ENCODE data around the gene JPH4.
A peak's percentile ranks its signal among the peaks of the same experiment; 100 is the strongest.
"Not testable (repeated sequence)": the region's sequence is repeated elsewhere in the genome, so short reads cannot be mapped to it uniquely, and the experiment has no call there.

Gene JPH4

DNA sequence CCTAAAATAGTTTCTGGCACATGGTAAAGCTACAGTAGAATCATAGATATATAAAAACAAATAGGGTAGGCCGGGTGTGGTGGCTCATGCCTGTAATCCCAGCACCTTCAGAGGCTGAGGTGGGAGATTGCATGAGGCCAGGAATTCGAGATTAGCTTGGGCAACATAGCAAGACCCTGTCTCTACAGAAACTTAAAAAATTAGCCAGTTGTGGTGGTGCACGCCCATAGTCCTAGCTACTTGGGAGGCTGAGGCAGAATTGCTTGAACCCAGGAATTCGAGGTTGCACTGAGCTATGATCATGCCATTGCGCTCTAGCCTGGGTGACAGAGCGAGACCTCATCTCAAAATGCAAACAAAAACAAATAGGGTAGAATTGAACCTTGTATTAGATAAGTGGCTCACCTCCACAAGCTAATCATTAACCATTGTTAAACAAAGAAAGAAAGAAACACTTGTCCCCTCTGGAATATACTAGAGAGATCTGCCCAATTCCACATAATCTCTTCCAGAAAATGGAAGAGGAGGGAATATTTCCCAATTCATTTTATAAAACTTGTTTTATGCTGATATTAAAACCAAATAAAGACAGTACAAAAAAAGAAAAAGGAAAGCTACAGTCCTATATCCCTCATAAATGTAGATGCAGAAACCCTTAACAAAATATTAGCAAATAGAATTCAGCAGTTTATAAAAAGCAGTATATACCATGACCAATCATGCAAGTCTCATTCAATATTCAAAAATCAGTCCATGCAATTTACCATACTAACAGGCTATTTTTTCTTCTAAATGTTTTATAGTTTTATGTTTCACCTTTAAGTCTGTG is 34.9 kb upstream of the JPH4 start:
- Mint-ChIP-seq H3K27me3 (ENCODE audit: low read depth) (no peaks in the 10 kb centered on the region), H3K4me3 (no peak overlapping the region), H3K36me3 (ENCODE audit: low read depth) (peaks cover 4% of the 10 kb centered on the region)

DNA sequence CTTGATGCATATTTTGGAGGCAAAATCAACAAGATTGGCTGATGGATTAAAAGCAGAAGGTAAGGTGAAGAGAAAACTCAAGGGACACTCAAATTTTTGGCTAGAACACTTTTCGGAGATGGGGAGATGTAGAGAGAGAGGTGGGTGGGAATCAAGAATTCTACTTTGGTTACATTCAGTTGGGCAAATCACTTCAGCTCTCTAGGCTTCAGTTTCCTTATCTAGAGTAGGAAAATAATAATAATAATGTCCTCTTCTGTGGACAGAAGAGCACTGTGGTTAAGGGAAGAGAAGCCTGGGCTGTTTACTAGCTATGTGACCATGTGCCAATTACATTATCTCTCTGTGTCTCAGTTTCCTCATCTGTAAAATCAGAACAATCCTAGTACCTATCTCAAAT is 34.2 kb upstream of the JPH4 start:
- Mint-ChIP-seq H3K27me3 (ENCODE audit: low read depth) (no peaks in the 10 kb centered on the region), H3K27ac (no peak overlapping the region), H3K9me3 (peaks cover 12% of the 10 kb centered on the region), H3K36me3 (ENCODE audit: low read depth) (peaks cover 4% of the 10 kb centered on the region), H3K4me1 (ENCODE audit: low read depth) (peaks cover 20% of the 10 kb centered on the region), H3K4me3 (no peak overlapping the region)
- no peak for DNase-seq (ENCODE audit: low spot score)

More for the DNA sequence above, 34.9 kb upstream of the JPH4 start:
- no peak for DNase-seq (ENCODE audit: low spot score)
- peaks cover 20% of the 10 kb centered on the region for H3K4me1 Mint-ChIP-seq (ENCODE audit: low read depth)
- peaks cover 12% of the 10 kb centered on the region for H3K9me3 Mint-ChIP-seq
- H3K27ac Mint-ChIP-seq = no peak overlapping the region

- Mint-ChIP-seq H3K27ac (no peak overlapping the region), H3K27me3 (ENCODE audit: low read depth) (no peaks in the 10 kb centered on the region), H3K9me3 (peaks cover 12% of the 10 kb centered on the region), H3K36me3 (ENCODE audit: low read depth) (peaks cover 4% of the 10 kb centered on the region), H3K4me1 (ENCODE audit: low read depth) (peaks cover 21% of the 10 kb centered on the region), H3K4me3 (no peak overlapping the region)
- DNase-seq (ENCODE audit: low spot score) = no peak
Observed at GRCh38 chr14:23612354-23612732, 33.8 kb upstream of the JPH4 start.

DNA sequence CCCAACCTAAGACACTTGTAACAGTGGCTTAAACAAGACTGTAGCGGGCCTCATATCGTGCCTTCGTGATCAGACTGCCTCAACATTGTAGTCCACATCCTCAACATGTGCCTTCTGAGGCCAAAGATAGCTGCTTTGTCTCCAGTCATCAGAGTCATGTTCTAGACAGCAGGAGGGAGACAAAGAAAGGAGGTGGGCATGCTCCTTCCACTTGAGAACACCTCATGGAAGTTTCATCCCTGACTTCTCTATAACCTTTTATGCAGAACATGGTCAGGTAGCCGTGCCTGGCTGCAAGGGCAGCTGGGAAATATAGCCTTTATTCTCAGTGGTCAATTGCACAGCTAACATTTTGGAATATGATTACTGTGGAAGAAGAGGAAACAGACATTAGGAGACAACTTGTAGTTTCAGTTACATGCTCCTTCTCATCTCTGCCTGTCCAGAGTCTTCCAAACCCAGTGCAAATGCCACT is 32.3 kb upstream of the JPH4 start:
- Mint-ChIP-seq H3K36me3 (ENCODE audit: low read depth) (peaks cover 4% of the 10 kb centered on the region), H3K4me3 (peak overlapping the region; percentile 71), H3K9me3 (peaks cover 12% of the 10 kb centered on the region), H3K27me3 (ENCODE audit: low read depth) (no peaks in the 10 kb centered on the region), H3K27ac (peak overlapping the region; percentile 96), H3K4me1 (ENCODE audit: low read depth) (peaks cover 27% of the 10 kb centered on the region)
- DNase-seq (ENCODE audit: low spot score) = no peak

DNA sequence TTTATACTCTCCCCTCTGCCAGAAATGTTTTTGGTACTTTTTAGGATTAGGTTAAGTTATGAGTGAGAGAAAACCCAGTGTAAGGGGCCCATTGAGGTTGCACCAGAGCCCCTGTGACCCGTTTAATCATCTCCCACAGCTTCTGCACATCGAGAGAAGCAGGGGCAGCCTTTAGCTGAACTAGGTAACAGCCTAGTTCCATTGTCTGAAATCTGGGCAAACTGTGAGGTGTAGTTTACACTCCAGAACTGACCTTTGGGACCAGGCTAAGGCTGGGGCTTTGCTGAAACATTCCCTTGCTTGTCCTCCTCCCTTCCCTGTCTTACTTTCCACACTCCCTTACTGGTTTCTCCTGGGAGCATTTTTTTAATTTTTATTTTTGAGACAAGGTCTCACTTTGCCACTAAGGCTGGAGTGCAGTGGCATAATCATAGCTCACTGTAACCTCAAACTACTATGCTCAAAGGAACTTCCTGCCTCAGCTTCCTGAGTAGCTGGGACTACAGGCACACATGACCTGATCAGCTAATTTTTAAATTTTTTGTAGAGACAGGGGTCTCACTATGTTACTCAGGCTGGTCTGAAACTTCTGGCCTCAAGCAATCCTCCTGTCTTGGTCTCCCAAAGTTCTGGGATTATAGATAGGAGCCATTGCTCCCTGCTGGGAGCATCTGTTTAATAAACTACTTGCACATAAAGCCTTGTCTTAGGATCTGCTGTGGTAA is 31.7 kb upstream of the JPH4 start:
- Mint-ChIP-seq H3K4me1 (ENCODE audit: low read depth) (peaks cover 32% of the 10 kb centered on the region), H3K27ac (peak overlapping the region; percentile 96), H3K36me3 (ENCODE audit: low read depth) (peaks cover 4% of the 10 kb centered on the region), H3K4me3 (peak overlapping the region; percentile 71), H3K9me3 (peaks cover 12% of the 10 kb centered on the region), H3K27me3 (ENCODE audit: low read depth) (no peaks in the 10 kb centered on the region)
- no peak for DNase-seq (ENCODE audit: low spot score)

DNA sequence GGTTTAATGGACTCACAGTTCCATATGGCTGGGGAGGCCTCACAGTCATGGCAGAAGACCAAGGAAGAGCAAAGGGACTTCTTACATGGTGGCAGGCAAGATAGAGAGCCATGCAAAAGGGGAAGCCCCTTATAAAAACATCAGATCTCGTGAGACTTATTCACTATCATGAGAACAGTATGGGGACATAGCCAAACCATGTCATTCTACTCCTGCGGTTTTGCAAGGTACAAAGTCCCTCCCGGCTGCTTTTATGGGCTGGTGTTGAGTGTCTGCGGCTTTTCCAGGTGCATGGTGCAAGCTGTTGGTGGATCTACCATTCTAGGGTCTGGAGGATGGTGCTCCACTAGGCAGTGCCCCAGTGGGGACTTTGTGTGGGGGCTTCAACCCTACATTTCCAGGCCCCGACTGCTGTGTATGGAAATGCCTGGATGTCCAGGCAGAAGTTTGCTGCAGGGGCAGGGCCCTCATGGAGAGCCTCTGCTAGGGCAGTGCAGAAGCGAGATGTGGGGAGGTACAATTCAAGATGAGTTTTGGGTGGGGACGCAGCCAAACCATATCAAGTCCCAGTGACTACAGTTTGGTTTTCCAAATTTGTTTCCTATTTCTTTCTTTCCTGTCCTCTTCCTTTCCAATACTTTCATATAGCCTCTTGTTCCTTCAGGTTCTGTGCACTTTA is 31.0 kb upstream of the JPH4 start:
- H3K27me3 Mint-ChIP-seq (ENCODE audit: low read depth); DNase-seq (ENCODE audit: low spot score); H3K36me3 Mint-ChIP-seq (ENCODE audit: low read depth): not testable (repeated sequence)
- Mint-ChIP-seq H3K9me3 (peaks cover 12% of the 10 kb centered on the region), H3K4me1 (ENCODE audit: low read depth) (peaks cover 32% of the 10 kb centered on the region), H3K4me3 (peak overlapping the region; percentile 5), H3K27ac (peak overlapping the region; percentile 96)

- peaks cover 4% of the 10 kb centered on the region for H3K36me3 Mint-ChIP-seq (ENCODE audit: low read depth)
- H3K4me3 Mint-ChIP-seq = no peak overlapping the region
- H3K27ac Mint-ChIP-seq = peak overlapping the region; percentile 56
- peaks cover 32% of the 10 kb centered on the region for H3K4me1 Mint-ChIP-seq (ENCODE audit: low read depth)
- no peaks in the 10 kb centered on the region for H3K27me3 Mint-ChIP-seq (ENCODE audit: low read depth)
- H3K9me3 Mint-ChIP-seq = peaks cover 12% of the 10 kb centered on the region
- no peak for DNase-seq (ENCODE audit: low spot score)
Observed at GRCh38 chr14:23609001-23609400, 30.4 kb upstream of the JPH4 start.

GRCh38 chr14:23608454-23608853 is 29.9 kb upstream of the JPH4 start:
- H3K4me1 Mint-ChIP-seq (ENCODE audit: low read depth) = peaks cover 32% of the 10 kb centered on the region
- peaks cover 4% of the 10 kb centered on the region for H3K36me3 Mint-ChIP-seq (ENCODE audit: low read depth)
- H3K4me3 Mint-ChIP-seq = no peak overlapping the region
- H3K27me3 Mint-ChIP-seq (ENCODE audit: low read depth) = no peaks in the 10 kb centered on the region
- H3K27ac Mint-ChIP-seq = no peak overlapping the region
- DNase-seq (ENCODE audit: low spot score) = no peak
- peaks cover 12% of the 10 kb centered on the region for H3K9me3 Mint-ChIP-seq

GRCh38 chr14:23605931-23606585 is 27.5 kb upstream of the JPH4 start:
- no peak overlapping the region for H3K4me3 Mint-ChIP-seq
- DNase-seq (ENCODE audit: low spot score) = peak; percentile 50
- peaks cover 12% of the 10 kb centered on the region for H3K9me3 Mint-ChIP-seq
- H3K27ac Mint-ChIP-seq = peak overlapping the region; percentile 13
- H3K4me1 Mint-ChIP-seq (ENCODE audit: low read depth) = peaks cover 30% of the 10 kb centered on the region
- no peaks in the 10 kb centered on the region for H3K27me3 Mint-ChIP-seq (ENCODE audit: low read depth)
- peaks cover 4% of the 10 kb centered on the region for H3K36me3 Mint-ChIP-seq (ENCODE audit: low read depth)

DNA sequence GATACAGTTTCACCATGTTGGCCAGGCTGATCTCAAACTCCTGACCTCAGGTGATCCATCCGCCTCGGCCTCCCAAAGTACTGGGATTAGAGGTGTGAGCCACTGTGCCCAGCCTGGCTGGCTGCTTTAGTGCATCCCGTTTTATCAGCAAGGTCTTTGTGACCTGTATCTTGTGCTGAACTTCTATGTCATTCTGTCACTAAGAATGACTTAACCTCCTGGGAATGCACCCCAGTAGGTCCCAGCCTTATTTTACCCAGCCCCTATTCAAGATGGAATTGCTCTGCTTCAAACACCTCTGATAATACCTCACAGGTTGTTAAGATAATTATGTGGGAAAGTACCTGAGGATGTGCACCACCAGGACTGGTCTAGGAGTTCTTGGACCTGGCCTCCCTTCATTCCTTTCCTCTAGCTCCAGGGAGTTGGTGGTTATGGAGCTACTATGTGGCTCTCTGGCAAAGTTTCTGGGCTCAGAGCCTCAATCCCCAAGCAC is 26.1 kb upstream of the JPH4 start:
- Mint-ChIP-seq H3K27ac (no peak overlapping the region), H3K9me3 (peaks cover 8% of the 10 kb centered on the region), H3K4me1 (ENCODE audit: low read depth) (peaks cover 18% of the 10 kb centered on the region), H3K4me3 (no peak overlapping the region), H3K36me3 (ENCODE audit: low read depth) (peaks cover 2% of the 10 kb centered on the region), H3K27me3 (ENCODE audit: low read depth) (no peaks in the 10 kb centered on the region)
- DNase-seq (ENCODE audit: low spot score) = no peak

- Mint-ChIP-seq H3K9me3 (peaks cover 6% of the 10 kb centered on the region), H3K27ac (no peak overlapping the region), H3K36me3 (ENCODE audit: low read depth) (peaks cover 2% of the 10 kb centered on the region), H3K27me3 (ENCODE audit: low read depth) (no peaks in the 10 kb centered on the region), H3K4me3 (no peak overlapping the region), H3K4me1 (ENCODE audit: low read depth) (peaks cover 15% of the 10 kb centered on the region)
- no peak for DNase-seq (ENCODE audit: low spot score)
Observed at GRCh38 chr14:23604148-23604547, 25.6 kb upstream of the JPH4 start.

- no peak overlapping the region for H3K27ac Mint-ChIP-seq
- H3K4me3 Mint-ChIP-seq = no peak overlapping the region
- no peaks in the 10 kb centered on the region for H3K9me3 Mint-ChIP-seq
- no peak for DNase-seq (ENCODE audit: low spot score)
- no peaks in the 10 kb centered on the region for H3K36me3 Mint-ChIP-seq (ENCODE audit: low read depth)
- H3K27me3 Mint-ChIP-seq (ENCODE audit: low read depth) = no peaks in the 10 kb centered on the region
- H3K4me1 Mint-ChIP-seq (ENCODE audit: low read depth) = peaks cover 12% of the 10 kb centered on the region
Observed at GRCh38 chr14:23603103-23603502, 24.5 kb upstream of the JPH4 start.

- H3K27ac Mint-ChIP-seq = no peak overlapping the region
- H3K9me3 Mint-ChIP-seq = no peaks in the 10 kb centered on the region
- no peaks in the 10 kb centered on the region for H3K27me3 Mint-ChIP-seq (ENCODE audit: low read depth)
- H3K4me3 Mint-ChIP-seq = no peak overlapping the region
- H3K36me3 Mint-ChIP-seq (ENCODE audit: low read depth) = no peaks in the 10 kb centered on the region
- H3K4me1 Mint-ChIP-seq (ENCODE audit: low read depth) = peaks cover 12% of the 10 kb centered on the region
- no peak for DNase-seq (ENCODE audit: low spot score)
Observed at GRCh38 chr14:23602181-23603095, 23.8 kb upstream of the JPH4 start.

Data from T-helper 2 cell treated with Interferon-gamma antibody and Interleukin-4, amounts not matched to agents 5 μg/mL and 100 μg/mL, for 36 hours (primary cell).